Left lung (tissue), 10 donors: ENCODE data around the gene NR4A2. TPM values are rescaled to one million over a fixed set of nuclear protein-coding genes. Genes with fewer than 3 reads are reported as not detected.

Source experiments
- ATAC-seq: fragments of 200-7000 bp; cut with Tn5 transposase; one replicate; pipeline ENCODE4 v1.9.1; 2020; ENCODE audit warnings: moderate library complexity
- DNase-seq, 4 donors: peaks; one replicate each; pipeline ENCODE4 v3.0.0-alpha.2; 2013 to 2020
- H3K27ac ChIP-seq, 2 donors: fragments of 200-600 bp; sonication (generic) in 1 of 2; one replicate each; pipeline versions ENCODE4 v1.5.0 to v1.8.0; 2020 to 2021
- H3K27me3 ChIP-seq, 2 donors: fragments of 200-600 bp; sonication (generic) in 1 of 2; one replicate each; pipeline versions ENCODE4 v1.5.0 to v1.8.0; 2020 to 2021
- H3K36me3 ChIP-seq, 2 donors: fragments of 200-600 bp; sonication (generic) in 1 of 2; one replicate each; pipeline versions ENCODE4 v1.5.0 to v1.8.0; 2020 to 2021
- H3K4me1 ChIP-seq, 2 donors: fragments of 200-600 bp; one replicate each; pipeline ENCODE4 v1.8.0; 2021
- H3K4me3 ChIP-seq, 2 donors: fragments of 200-600 bp; sonication (generic) in 1 of 2; one replicate each; pipeline versions ENCODE4 v1.5.0 to v1.8.0; 2020 to 2021; ENCODE audit warnings: mild to moderate bottlenecking in 1 of 2
- H3K9me3 ChIP-seq, 2 donors: fragments of 200-600 bp; sonication (generic) in 1 of 2; one replicate each; pipeline versions ENCODE4 v1.5.0 to v1.8.0; 2020 to 2021
- intact Hi-C, 2 donors: fragments of 100-400 bp; cut with DNase I; formaldehyde crosslinking; loops; one replicate each; pipeline versions ENCODE4 v1.11.2 to v1.14.2; 2022
- polyA plus RNA-seq, 6 donors: library from polyadenylated mRNA; unstranded; fragments of 120-200 nt; gene quantifications; one replicate each; pipeline ENCODE4 v1.2.1, GENCODE V29; 2013; ENCODE audit not compliant: insufficient read length in 6 of 6
- total RNA-seq, 2 donors: library from RNA; stranded (reverse); fragmentation: NEBNext Ultra II Directional; extraction: Animal tissue kit (Norgen Biotek cat#: 25700); gene quantifications; one replicate each; pipeline ENCODE4 v1.2.1, GENCODE V29; 2021
- TF ChIP-seq, protein P1 (sequence below), 2 donors: fragments of 200-600 bp; sonication (generic) in 1 of 2; IDR thresholded peaks; one replicate each; pipeline versions ENCODE4 v1.5.0 to v1.8.0; 2021; ENCODE audit warnings: antibody characterized with exemption in 2 of 2
- donor health status: DM: no; HTN: yes; CAD: no.
- donor health status: DM: no; HTN: no; CAD: no.

NR4A2 gene
- total and polyA plus RNA-seq, 8 donors: 1.9 to 7.0 (median 4.0) TPM

DNA sequence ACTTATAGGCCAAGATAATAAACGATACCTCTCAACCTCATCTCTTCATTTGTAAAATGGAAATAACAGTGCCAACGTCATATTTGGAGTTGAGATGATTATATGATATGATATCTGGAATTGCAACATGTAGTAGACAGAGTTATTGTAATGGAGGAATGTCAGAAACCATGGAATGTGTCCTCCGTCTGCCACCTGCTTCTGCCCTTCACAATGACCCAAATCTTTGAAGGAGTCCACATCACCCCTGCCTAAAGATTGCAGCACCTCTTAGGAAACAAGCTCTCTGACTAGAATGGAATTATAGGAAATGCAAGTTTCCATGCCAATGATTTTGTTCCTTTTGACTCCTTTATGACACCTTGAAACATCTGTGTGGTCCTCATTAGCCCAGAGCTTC lies 14.9 kb downstream of the NR4A2 start:
- intact Hi-C loops: no loop called here
- TF ChIP-seq, protein P1, sequence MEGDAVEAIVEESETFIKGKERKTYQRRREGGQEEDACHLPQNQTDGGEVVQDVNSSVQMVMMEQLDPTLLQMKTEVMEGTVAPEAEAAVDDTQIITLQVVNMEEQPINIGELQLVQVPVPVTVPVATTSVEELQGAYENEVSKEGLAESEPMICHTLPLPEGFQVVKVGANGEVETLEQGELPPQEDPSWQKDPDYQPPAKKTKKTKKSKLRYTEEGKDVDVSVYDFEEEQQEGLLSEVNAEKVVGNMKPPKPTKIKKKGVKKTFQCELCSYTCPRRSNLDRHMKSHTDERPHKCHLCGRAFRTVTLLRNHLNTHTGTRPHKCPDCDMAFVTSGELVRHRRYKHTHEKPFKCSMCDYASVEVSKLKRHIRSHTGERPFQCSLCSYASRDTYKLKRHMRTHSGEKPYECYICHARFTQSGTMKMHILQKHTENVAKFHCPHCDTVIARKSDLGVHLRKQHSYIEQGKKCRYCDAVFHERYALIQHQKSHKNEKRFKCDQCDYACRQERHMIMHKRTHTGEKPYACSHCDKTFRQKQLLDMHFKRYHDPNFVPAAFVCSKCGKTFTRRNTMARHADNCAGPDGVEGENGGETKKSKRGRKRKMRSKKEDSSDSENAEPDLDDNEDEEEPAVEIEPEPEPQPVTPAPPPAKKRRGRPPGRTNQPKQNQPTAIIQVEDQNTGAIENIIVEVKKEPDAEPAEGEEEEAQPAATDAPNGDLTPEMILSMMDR (IDR thresholded peaks at IDR 0.05): no peak
- H3K4me1 ChIP-seq: peaks cover 15 to 25% of the 10 kb centered on the region in 2 donors
- no peak for DNase-seq
- H3K27me3 ChIP-seq: peaks cover 25 to 94% of the 10 kb centered on the region in 2 donors
- H3K4me3 ChIP-seq: no peak overlapping the region
- ATAC-seq: no peak
- no peaks in the 10 kb centered on the region for H3K9me3 ChIP-seq
- H3K27ac ChIP-seq: no peak overlapping the region
- no peaks in the 10 kb centered on the region for H3K36me3 ChIP-seq

DNA sequence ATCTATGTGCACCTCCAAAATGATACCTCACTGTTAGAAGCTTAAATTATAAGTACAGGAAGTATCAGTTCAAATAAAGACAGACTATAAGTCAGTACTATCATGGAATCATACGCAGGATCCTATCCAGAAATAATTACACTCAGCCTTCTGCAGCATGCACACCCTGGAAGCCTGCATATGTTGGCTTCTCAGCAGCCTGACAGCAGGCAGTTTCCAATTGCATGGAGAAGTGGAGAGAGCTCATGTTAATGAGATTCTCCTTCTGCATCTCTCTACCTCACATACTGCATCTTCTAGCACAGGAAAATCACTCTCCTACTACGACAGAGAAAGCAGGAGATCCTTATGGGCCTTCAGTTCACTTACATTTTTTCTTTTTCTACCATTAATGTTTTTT lies 20.5 kb downstream of the NR4A2 start:
- TF ChIP-seq, protein P1 (IDR thresholded peaks at IDR 0.05): no peak
- ATAC-seq (no peak), DNase-seq (no peak)
- Histone ChIP-seq H3K4me1 (no peaks in the 10 kb centered on the region), H3K27me3 (peaks cover 3 to 42% of the 10 kb centered on the region in 2 donors), H3K27ac (no peak overlapping the region), H3K4me3 (no peak overlapping the region), H3K9me3 (no peaks in the 10 kb centered on the region), H3K36me3 (no peaks in the 10 kb centered on the region)
- intact Hi-C loops: no loop called here

DNA sequence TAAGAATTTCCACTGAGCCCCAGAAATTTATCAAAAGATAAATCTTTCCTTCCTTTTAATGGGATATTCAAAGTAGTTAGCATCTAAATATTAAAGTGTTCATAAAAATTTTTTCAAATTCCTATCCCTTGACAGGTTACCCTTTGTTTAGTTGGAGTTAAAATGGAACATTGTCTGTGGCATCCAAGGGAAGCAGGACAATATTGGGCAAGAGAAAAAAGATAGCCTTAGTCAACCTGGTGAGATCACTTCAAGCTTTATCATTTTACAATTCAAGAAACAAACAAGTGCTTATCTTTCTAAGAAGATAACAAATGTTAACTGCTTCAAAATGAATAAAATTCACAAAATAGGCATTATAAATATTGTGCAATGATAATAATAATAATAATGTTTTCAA lies 21.7 kb downstream of the NR4A2 start:
- intact Hi-C loops: no loop called here
- H3K36me3 ChIP-seq: no peaks in the 10 kb centered on the region
- H3K27me3 ChIP-seq: peaks cover 3 to 34% of the 10 kb centered on the region in 2 donors
- no peaks in the 10 kb centered on the region for H3K9me3 ChIP-seq
- no peak overlapping the region for H3K4me3 ChIP-seq
- no peak for ATAC-seq
- H3K27ac ChIP-seq: no peak overlapping the region
- no peaks in the 10 kb centered on the region for H3K4me1 ChIP-seq
- TF ChIP-seq, protein P1 (IDR thresholded peaks at IDR 0.05): no peak
- no peak for DNase-seq

- Histone ChIP-seq H3K4me3 (no peak overlapping the region), H3K27me3 (peaks cover 3 to 28% of the 10 kb centered on the region in 2 donors), H3K27ac (no peak overlapping the region), H3K36me3 (no peaks in the 10 kb centered on the region), H3K9me3 (no peaks in the 10 kb centered on the region), H3K4me1 (no peaks in the 10 kb centered on the region)
- TF ChIP-seq, protein P1 (IDR thresholded peaks at IDR 0.05): no peak
- intact Hi-C loops: no loop called here
- DNase-seq (no peak), ATAC-seq (no peak)
Observed at GRCh38 chr2:156309917-156310316, 22.6 kb downstream of the NR4A2 start.

DNA sequence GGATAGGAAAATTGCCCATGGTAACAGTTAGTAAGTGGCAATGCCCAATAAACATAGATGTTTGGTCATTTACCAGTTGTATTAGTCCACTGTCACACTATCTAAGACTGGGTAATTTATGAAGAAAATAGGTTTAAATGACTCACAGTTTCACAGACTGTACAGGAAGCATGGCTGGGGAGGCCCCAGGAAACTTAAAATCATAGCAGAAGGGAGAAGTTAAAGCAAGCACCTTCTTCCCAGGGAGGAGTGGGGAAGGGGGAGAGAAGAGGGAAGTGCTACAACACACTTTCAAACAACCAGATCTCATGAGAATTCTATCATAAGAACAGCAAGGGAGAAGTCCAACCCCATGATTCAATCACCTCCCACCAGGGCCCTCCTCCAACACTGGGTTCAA lies 23.4 kb downstream of the NR4A2 start:
- intact Hi-C loops: no loop called here
- DNase-seq (no peak), ATAC-seq (no peak)
- no peaks in the 10 kb centered on the region for H3K36me3 ChIP-seq
- H3K27me3 ChIP-seq: peaks cover 3 to 21% of the 10 kb centered on the region in 2 donors
- H3K4me1 ChIP-seq: no peaks in the 10 kb centered on the region
- TF ChIP-seq, protein P1 (IDR thresholded peaks at IDR 0.05): no peak
- no peak overlapping the region for H3K27ac ChIP-seq
- H3K4me3 ChIP-seq: no peak overlapping the region
- H3K9me3 ChIP-seq: no peaks in the 10 kb centered on the region
